ENCODE results near the gene PRSS58. TPM values are rescaled to one million over a fixed set of nuclear protein-coding genes. Genes with fewer than 3 reads are reported as not detected.
A peak's percentile ranks its signal among the peaks of the same experiment; 100 is the strongest.

The PRSS58 gene, protein sequence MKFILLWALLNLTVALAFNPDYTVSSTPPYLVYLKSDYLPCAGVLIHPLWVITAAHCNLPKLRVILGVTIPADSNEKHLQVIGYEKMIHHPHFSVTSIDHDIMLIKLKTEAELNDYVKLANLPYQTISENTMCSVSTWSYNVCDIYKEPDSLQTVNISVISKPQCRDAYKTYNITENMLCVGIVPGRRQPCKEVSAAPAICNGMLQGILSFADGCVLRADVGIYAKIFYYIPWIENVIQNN
- total RNA-seq (2022) (not detected in 2 replicates), Bru-seq, nascent RNA (not detected), BruChase-seq, experiment 1, labeled RNA remaining after a 6-hour chase (not detected), BruChase-seq, experiment 2, labeled RNA remaining after a 2-hour chase (not detected)
- long read RNA-seq = 0 reads

DNA sequence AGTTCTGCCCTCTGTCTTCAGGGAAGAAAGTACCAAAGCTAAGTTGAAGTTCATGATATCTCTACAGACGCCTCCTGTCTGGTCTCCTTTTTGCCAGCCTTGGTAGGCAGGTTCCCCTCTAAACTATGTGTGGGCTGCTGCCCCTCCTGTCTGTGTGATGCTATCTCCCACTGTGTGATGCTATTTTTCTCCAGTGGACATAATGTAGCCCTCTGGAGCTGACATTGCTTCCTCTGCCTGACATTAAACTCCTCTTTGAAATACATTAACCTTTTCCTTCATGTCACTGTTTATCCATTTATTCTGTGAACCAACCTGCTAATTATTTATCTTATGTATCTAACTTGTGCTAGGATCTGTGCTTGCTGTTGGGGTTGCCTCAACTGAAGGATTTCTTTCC, at the start of gene PRSS58:
PRSS58 (minus strand) TSS at position 101 of the 400 bp plus-strand sequence. CDS start 351 bp downstream, outside the sequence.
- intact Hi-C loops (cut with micrococcal nuclease) = no loop called here
- peaks cover 6% of the 10 kb centered on the region for H3K4me1 Mint-ChIP-seq (ENCODE audit: insufficient read depth, unreplicated experiment)
- no peak for DNase-seq (ENCODE audit: unreplicated experiment)
- H3K4me3 Mint-ChIP-seq (ENCODE audit: unreplicated experiment) = no peak within 1 kb of the TSS
- no TSS peak for BruUV-seq (replicated peaks)
- TF ChIP-seq, protein P1, sequence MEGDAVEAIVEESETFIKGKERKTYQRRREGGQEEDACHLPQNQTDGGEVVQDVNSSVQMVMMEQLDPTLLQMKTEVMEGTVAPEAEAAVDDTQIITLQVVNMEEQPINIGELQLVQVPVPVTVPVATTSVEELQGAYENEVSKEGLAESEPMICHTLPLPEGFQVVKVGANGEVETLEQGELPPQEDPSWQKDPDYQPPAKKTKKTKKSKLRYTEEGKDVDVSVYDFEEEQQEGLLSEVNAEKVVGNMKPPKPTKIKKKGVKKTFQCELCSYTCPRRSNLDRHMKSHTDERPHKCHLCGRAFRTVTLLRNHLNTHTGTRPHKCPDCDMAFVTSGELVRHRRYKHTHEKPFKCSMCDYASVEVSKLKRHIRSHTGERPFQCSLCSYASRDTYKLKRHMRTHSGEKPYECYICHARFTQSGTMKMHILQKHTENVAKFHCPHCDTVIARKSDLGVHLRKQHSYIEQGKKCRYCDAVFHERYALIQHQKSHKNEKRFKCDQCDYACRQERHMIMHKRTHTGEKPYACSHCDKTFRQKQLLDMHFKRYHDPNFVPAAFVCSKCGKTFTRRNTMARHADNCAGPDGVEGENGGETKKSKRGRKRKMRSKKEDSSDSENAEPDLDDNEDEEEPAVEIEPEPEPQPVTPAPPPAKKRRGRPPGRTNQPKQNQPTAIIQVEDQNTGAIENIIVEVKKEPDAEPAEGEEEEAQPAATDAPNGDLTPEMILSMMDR (IDR thresholded peaks at IDR 0.05; ENCODE audit: unreplicated experiment) = no peak
- POLR2A ChIA-PET = no interaction called here
- no peak within 1 kb of the TSS for H3K27ac Mint-ChIP-seq (ENCODE audit: low read depth, unreplicated experiment)
- H3K9me3 Mint-ChIP-seq (ENCODE audit: unreplicated experiment) = no peaks in the 10 kb centered on the region
- H3K36me3 Mint-ChIP-seq (ENCODE audit: insufficient read depth, unreplicated experiment) = no peaks in the 10 kb centered on the region
- no peaks in the 10 kb centered on the region for H3K27me3 Mint-ChIP-seq (ENCODE audit: insufficient read depth, unreplicated experiment)
- CTCF ChIA-PET = interaction anchor here (0.7 kb wide), 1 partner anchor 1428 kb away, joined by 3 read pairs; no protein-coding TSS in a partner anchor

DNA sequence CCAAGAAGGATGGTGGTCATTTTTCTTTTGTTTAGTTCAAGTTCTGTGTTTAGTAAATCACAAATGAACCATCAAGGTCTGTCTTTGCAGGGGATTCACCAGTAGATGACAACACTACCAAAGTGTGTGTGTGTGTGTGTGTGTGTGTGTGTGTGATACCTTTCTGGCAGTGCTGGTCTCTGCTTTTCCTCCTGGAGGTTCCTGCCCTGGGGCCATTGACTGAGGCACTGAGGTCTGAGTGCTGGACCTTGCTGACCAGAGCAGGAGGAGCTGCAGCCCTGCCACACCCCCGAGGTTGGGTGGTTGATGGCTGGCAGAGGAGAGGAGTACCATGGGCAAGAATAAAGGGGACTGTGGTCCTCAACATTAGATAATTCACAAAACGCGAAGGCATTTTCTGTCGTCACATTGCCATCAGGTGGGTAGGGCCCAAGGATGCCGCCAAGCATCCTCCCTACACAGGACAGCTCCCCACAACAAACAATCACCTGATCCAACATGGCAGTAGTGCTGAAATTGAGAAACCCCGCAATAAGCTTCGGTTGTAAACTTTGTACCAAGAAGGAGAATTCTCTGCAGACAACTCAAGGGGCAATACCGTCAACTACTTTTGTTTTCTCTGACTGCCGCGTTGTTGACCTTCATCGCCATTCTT, 49.5 kb upstream of the PRSS58 start:
- CTCF ChIA-PET = interaction anchor here (0.5 to 2.3 kb wide), 4 partner anchors 11 to 331 kb away, joined by 3 to 9 read pairs (median 4); no protein-coding TSS in a partner anchor
- no TSS peak for BruUV-seq (replicated peaks)
- POLR2A ChIA-PET = no interaction called here
- intact Hi-C loops (cut with micrococcal nuclease) = loop anchor here (10.0 kb wide), 1 partner anchor 153 kb away; no protein-coding TSS in a partner anchor
- H3K9me3 Mint-ChIP-seq (ENCODE audit: unreplicated experiment) = no peaks in the 10 kb centered on the region
- DNase-seq (ENCODE audit: unreplicated experiment) = no peak
- H3K4me3 Mint-ChIP-seq (ENCODE audit: unreplicated experiment) = no peak overlapping the region
- TF ChIP-seq, protein P1 (IDR thresholded peaks at IDR 0.05; ENCODE audit: unreplicated experiment) = no peak
- H3K27ac Mint-ChIP-seq (ENCODE audit: low read depth, unreplicated experiment) = no peak overlapping the region
- no peaks in the 10 kb centered on the region for H3K36me3 Mint-ChIP-seq (ENCODE audit: insufficient read depth, unreplicated experiment)
- peaks cover 89% of the 10 kb centered on the region for H3K27me3 Mint-ChIP-seq (ENCODE audit: insufficient read depth, unreplicated experiment)
- H3K4me1 Mint-ChIP-seq (ENCODE audit: insufficient read depth, unreplicated experiment) = no peaks in the 10 kb centered on the region

DNA sequence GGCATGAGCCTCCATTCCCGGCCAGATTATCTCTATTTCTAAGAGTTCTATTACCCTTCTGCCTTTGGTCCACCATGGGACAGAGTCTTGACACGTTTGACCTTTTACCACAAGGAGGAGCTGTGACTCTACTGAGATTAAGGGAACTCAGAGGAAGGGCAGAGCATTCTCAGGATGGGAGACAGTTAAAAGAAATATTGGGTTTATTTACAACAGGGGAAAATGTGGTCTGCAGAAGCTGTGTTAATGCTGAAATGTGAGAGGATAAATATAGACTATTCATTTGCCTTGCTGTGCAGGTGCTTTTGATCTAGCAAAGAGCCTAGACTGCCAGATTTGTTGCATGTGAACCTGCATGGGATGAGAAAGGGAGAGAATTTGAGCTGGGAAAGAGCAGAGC, 45.8 kb upstream of the PRSS58 start:
- CTCF ChIA-PET = interaction anchor here (0.6 to 4.1 kb wide), 32 partner anchors 8 to 1181 kb away, joined by 3 to 26 read pairs (median 4); partner anchors contain the start of gene TAS2R38
- no peak overlapping the region for H3K4me3 Mint-ChIP-seq (ENCODE audit: unreplicated experiment)
- no peaks in the 10 kb centered on the region for H3K9me3 Mint-ChIP-seq (ENCODE audit: unreplicated experiment)
- H3K36me3 Mint-ChIP-seq (ENCODE audit: insufficient read depth, unreplicated experiment) = no peaks in the 10 kb centered on the region
- H3K27ac Mint-ChIP-seq (ENCODE audit: low read depth, unreplicated experiment) = no peak overlapping the region
- H3K4me1 Mint-ChIP-seq (ENCODE audit: insufficient read depth, unreplicated experiment) = no peaks in the 10 kb centered on the region
- peak; percentile 55 for DNase-seq (ENCODE audit: unreplicated experiment)
- TF ChIP-seq, protein P1 (IDR thresholded peaks at IDR 0.05; ENCODE audit: unreplicated experiment) = peak; percentile 38
- no TSS peak for BruUV-seq (replicated peaks)
- POLR2A ChIA-PET = no interaction called here
- intact Hi-C loops (cut with micrococcal nuclease) = loop anchor here (10.0 kb wide), 1 partner anchor 149 kb away; no protein-coding TSS in a partner anchor
- peaks cover 55% of the 10 kb centered on the region for H3K27me3 Mint-ChIP-seq (ENCODE audit: insufficient read depth, unreplicated experiment)

Measured in MCF 10A (cell line).